HG02623 (cell line): ENCODE measurements around the gene ZNF366.
"Not testable (repeated sequence)": the region's sequence is repeated elsewhere in the genome, so short reads cannot be mapped to it uniquely, and the experiment has no call there.

Experiments used
- ATAC-seq: cut with Tn5 transposase; IDR thresholded peaks from one replicate; pipeline ENCODE4 v1.9.1; 2021; ENCODE audit warnings: moderate library complexity; ENCODE audit not compliant: unreplicated experiment

The ZNF366 gene

GRCh38 chr5:72410688-72411295, 96.4 kb downstream of the ZNF366 start:
- ATAC-seq = no peak

DNA sequence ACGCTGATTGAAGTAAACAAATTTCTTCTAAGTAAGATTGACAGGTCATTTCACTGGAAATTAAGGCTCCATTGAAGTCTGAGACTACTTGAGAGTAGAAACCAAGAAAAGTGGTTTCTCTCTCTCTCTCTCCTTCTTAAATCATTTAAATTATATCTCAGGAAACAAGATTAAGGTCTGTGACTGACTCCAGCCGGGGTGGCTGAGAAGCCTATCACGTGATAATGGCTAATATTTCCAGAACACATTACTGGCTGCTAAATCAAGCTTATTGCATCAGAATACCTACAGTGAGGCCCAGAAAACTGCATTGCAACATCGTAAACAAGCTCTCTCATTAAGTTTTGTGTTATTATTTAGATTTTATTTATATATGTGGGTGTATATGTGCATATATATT, 98.6 kb downstream of the ZNF366 start:
- ATAC-seq = no peak

DNA sequence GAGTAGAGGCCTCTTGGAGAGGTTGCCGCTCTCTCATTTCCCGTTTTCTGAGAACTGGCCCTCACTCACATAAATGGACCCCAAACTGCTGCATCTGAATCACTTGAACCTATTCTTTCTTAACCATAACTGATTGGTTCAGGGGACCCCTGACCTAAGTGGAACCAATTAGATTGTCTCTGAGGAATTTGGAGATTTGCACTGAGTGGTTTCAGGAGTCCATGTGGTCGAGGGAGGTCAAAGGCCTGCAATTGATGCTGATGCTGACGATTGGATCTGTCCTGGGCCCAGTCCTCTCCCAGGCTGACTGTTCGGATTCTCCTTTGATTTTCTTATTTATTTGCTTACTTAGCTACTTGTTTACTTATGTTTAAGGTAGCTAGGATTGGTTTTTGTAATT, 99.1 kb downstream of the ZNF366 start:
- ATAC-seq = no peak

DNA sequence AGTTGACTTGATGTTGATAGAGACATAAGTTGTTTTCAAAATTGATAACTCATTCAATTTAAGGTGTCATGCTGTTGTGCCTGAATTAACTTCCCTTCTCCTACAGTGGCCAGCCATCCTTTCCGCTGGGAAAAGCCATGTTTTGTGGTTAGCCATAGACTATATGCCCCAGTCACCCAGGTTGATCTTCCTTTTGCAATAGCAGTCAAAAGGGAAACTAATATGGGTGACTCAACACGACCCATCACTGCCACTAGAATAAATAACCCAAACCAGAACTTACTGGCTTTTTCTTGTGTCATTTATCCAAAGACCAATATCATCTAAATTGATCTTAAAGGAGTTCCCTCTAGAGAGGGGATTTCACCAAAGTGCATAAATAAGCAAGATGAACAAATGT, 99.7 kb downstream of the ZNF366 start:
- no peak for ATAC-seq

DNA sequence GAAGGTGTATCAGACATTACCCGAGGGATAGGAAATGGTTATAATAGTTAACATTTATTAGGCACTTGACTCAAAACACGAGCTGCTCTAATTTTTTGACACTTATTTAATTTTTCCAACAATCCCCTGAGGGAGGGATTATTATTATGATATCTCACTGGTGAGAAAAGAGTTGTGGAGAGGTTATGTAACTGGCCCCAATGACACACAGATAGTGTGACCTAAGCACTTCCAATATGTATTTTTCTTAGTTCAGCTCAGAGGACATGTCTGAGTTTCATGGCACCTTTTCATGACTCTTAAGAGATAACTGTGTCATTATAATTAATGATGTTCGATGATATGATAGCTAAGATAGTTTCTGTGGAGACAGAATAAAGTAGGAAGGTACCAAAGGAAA, 100.1 kb downstream of the ZNF366 start:
- no peak for ATAC-seq

- ATAC-seq = not testable (repeated sequence)
Measured at GRCh38 chr5:72404771-72405170, 102.4 kb downstream of the ZNF366 start.

DNA sequence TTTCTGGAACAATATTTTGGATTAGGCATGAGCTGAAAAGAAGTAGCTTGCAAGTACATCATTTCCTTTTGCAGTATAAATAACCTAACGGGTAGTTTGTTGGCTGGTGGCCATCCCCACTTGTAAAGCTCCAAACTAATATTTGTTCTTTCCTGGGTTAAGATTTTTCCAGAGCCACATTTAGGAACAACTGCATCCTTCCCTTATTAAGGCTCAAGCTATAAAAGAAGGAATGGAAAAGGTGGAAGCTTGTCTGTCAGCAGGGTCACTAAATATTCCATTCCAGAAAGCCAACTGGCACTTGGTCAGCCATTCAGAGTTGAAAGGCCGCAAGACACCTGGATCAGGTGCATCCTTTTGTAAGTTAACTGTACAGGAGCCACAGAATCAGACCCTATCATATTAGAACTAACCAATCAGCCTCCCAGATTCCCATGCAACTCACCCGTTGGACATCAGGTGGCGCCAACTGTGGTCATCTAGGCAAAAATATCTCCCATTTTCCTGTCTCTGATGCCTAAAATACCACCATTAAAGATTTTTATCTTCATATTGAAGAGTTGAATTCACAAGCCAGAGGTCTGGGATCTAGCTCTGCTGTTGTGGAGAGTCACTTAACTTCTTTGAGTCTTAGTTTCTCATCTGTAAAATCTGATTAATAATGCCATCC, 104.1 kb downstream of the ZNF366 start:
- no peak for ATAC-seq

GRCh38 chr5:72402381-72402890, 104.8 kb downstream of the ZNF366 start:
- ATAC-seq = no peak

- no peak for ATAC-seq
Measured at GRCh38 chr5:72400950-72401349, 106.3 kb downstream of the ZNF366 start.

DNA sequence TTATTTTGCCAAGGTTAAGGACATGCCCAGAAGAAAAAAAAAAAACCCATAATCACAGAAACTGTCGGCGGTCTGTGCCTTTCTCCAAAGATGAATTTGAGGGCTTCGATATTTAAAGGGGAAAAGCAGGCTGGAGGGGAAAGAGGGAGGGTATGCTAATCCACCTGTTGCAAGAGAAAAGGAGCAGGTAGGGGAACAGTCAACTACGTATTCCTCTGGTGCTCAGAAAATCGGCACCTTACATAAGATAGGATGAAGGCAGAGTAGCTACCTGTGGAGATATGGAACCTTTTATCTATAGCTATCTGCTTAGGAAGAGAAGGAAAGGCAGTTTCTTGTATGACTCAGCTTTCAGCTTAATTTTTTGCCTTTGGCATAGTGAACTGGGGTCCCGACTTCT, 109.4 kb downstream of the ZNF366 start:
- no peak for ATAC-seq

GRCh38 chr5:72394688-72395087, 112.5 kb downstream of the ZNF366 start:
- no peak for ATAC-seq

GRCh38 chr5:72393052-72393451, 114.2 kb downstream of the ZNF366 start:
- no peak for ATAC-seq
